ENCODE results near the gene PTPN1.
"Not testable (repeated sequence)": the region's sequence is repeated elsewhere in the genome, so short reads cannot be mapped to it uniquely, and the experiment has no call there.

The PTPN1 gene

GRCh38 chr20:50482396-50482981 lies 27.7 kb upstream of the PTPN1 start:
- DNase-seq = no peak

- no peak for DNase-seq
Measured at GRCh38 chr20:50484271-50484976, 25.8 kb upstream of the PTPN1 start.

GRCh38 chr20:50487397-50487796 lies 22.8 kb upstream of the PTPN1 start:
- no peak for DNase-seq

GRCh38 chr20:50488236-50488806 lies 21.9 kb upstream of the PTPN1 start:
- DNase-seq = no peak

GRCh38 chr20:50491168-50491567 lies 19.0 kb upstream of the PTPN1 start:
- DNase-seq = no peak

GRCh38 chr20:50491926-50492634 lies 18.1 kb upstream of the PTPN1 start:
- no peak for DNase-seq

GRCh38 chr20:50493881-50494253 lies 16.3 kb upstream of the PTPN1 start:
- DNase-seq = no peak

GRCh38 chr20:50494428-50494827 lies 15.8 kb upstream of the PTPN1 start:
- DNase-seq = no peak

- no peak for DNase-seq
Measured at GRCh38 chr20:50496773-50497385, 13.3 kb upstream of the PTPN1 start.

- DNase-seq = no peak
Measured at GRCh38 chr20:50498071-50498776, 12.0 kb upstream of the PTPN1 start.

GRCh38 chr20:50499938-50500337 lies 10.2 kb upstream of the PTPN1 start:
- DNase-seq = no peak

GRCh38 chr20:50501972-50502745 lies 8.0 kb upstream of the PTPN1 start:
- no peak for DNase-seq

- no peak for DNase-seq
Measured at GRCh38 chr20:50504231-50504823, 5.9 kb upstream of the PTPN1 start.

- DNase-seq = no peak
Measured at GRCh38 chr20:50506270-50506579, 4.0 kb upstream of the PTPN1 start.

GRCh38 chr20:50507745-50508144 lies 2.4 kb upstream of the PTPN1 start:
- not testable (repeated sequence) for DNase-seq

GRCh38 chr20:50508171-50508755 lies 1.9 kb upstream of the PTPN1 start:
- DNase-seq = no peak

- DNase-seq = peak; percentile 50
Measured at GRCh38 chr20:50510706-50511542, 741 bp downstream of the PTPN1 start.

GRCh38 chr20:50512323-50512722 lies 2.1 kb downstream of the PTPN1 start:
- DNase-seq = no peak

- DNase-seq = no peak
Measured at GRCh38 chr20:50513169-50514034, 3.2 kb downstream of the PTPN1 start.

- no peak for DNase-seq
Measured at GRCh38 chr20:50514035-50514337, 3.8 kb downstream of the PTPN1 start.

Measured in retina (tissue), 1 donor.